GM12873 (cell line): ENCODE data around the gene LRRC26.

ENCODE experiments used
- CTCF ChIP-seq: IDR thresholded peaks from 2 replicates; pipeline ENCODE4 v1.5.1; 2012; ENCODE audit warnings: low read depth, mild to moderate bottlenecking, moderate library complexity, low read length, control low read depth; ENCODE audit not compliant: insufficient read depth; ENCODE audit errors: missing control alignments

LRRC26 gene

GRCh38 chr9:137149363-137149762 is 20.5 kb downstream of the LRRC26 start:
- TF ChIP-seq CTCF, result no peak

GRCh38 chr9:137148661-137149060 is 21.2 kb downstream of the LRRC26 start:
- TF ChIP-seq CTCF, result no peak

GRCh38 chr9:137148242-137148641 is 21.6 kb downstream of the LRRC26 start:
- no peak for TF ChIP-seq CTCF

- TF ChIP-seq CTCF, result no peak
Measured at GRCh38 chr9:137147793-137148160, 22.1 kb downstream of the LRRC26 start.

GRCh38 chr9:137147091-137147792 is 22.6 kb downstream of the LRRC26 start:
- no peak for TF ChIP-seq CTCF

GRCh38 chr9:137146527-137146918 is 23.3 kb downstream of the LRRC26 start:
- TF ChIP-seq CTCF, result no peak

GRCh38 chr9:137145731-137146526 is 23.9 kb downstream of the LRRC26 start:
- TF ChIP-seq CTCF, result no peak
